GM21529 (cell line): ENCODE data around the gene TNFSF8.

Experiments
- ATAC-seq: cut with Tn5 transposase; IDR thresholded peaks from one replicate; pipeline ENCODE4 v1.9.1; 2021; ENCODE audit not compliant: unreplicated experiment

The TNFSF8 gene

GRCh38 chr9:114930056-114930812 is at the start of gene TNFSF8:
Gene TNFSF8, minus strand, starts transcription at chr9:114930591. Its CDS starts 288 bp downstream, at chr9:114930303.
- no peak for ATAC-seq

GRCh38 chr9:114973216-114973615 is 42.8 kb upstream of the TNFSF8 start:
- ATAC-seq: no peak

- no peak for ATAC-seq
Measured at GRCh38 chr9:114972510-114973136, 42.2 kb upstream of the TNFSF8 start.

GRCh38 chr9:114969269-114969668 is 38.9 kb upstream of the TNFSF8 start:
- no peak for ATAC-seq

GRCh38 chr9:114968671-114969070 is 38.3 kb upstream of the TNFSF8 start:
- no peak for ATAC-seq

- ATAC-seq: no peak
Measured at GRCh38 chr9:114965564-114965963, 35.2 kb upstream of the TNFSF8 start.

GRCh38 chr9:114962809-114963208 is 32.4 kb upstream of the TNFSF8 start:
- ATAC-seq: no peak

GRCh38 chr9:114960276-114960675 is 29.9 kb upstream of the TNFSF8 start:
- no peak for ATAC-seq

- ATAC-seq: no peak
Measured at GRCh38 chr9:114958844-114959235, 28.4 kb upstream of the TNFSF8 start.

- no peak for ATAC-seq
Measured at GRCh38 chr9:114958021-114958843, 27.8 kb upstream of the TNFSF8 start.

GRCh38 chr9:114957558-114957957 is 27.2 kb upstream of the TNFSF8 start:
- no peak for ATAC-seq

- no peak for ATAC-seq
Measured at GRCh38 chr9:114954956-114955582, 24.7 kb upstream of the TNFSF8 start.

- ATAC-seq: no peak
Measured at GRCh38 chr9:114953959-114954358, 23.6 kb upstream of the TNFSF8 start.

- ATAC-seq: no peak
Measured at GRCh38 chr9:114953046-114953445, 22.7 kb upstream of the TNFSF8 start.

GRCh38 chr9:114950761-114951160 is 20.4 kb upstream of the TNFSF8 start:
- ATAC-seq: no peak

- no peak for ATAC-seq
Measured at GRCh38 chr9:114947058-114947457, 16.7 kb upstream of the TNFSF8 start.

- no peak for ATAC-seq
Measured at GRCh38 chr9:114945616-114946412, 15.4 kb upstream of the TNFSF8 start.

GRCh38 chr9:114941376-114941775 is 11.0 kb upstream of the TNFSF8 start:
- no peak for ATAC-seq

- no peak for ATAC-seq
Measured at GRCh38 chr9:114938687-114939575, 8.5 kb upstream of the TNFSF8 start.
